GM21825 (cell line): Measurements from ENCODE around the gene SNF8.
"Not testable (repeated sequence)": the region's sequence is repeated elsewhere in the genome, so short reads cannot be mapped to it uniquely, and the experiment has no call there.

Source experiments
- ATAC-seq: cut with Tn5 transposase; IDR thresholded peaks from one replicate; pipeline ENCODE4 v1.9.1; 2021; ENCODE audit warnings: mild to moderate bottlenecking, moderate library complexity; ENCODE audit not compliant: unreplicated experiment

SNF8 gene

DNA sequence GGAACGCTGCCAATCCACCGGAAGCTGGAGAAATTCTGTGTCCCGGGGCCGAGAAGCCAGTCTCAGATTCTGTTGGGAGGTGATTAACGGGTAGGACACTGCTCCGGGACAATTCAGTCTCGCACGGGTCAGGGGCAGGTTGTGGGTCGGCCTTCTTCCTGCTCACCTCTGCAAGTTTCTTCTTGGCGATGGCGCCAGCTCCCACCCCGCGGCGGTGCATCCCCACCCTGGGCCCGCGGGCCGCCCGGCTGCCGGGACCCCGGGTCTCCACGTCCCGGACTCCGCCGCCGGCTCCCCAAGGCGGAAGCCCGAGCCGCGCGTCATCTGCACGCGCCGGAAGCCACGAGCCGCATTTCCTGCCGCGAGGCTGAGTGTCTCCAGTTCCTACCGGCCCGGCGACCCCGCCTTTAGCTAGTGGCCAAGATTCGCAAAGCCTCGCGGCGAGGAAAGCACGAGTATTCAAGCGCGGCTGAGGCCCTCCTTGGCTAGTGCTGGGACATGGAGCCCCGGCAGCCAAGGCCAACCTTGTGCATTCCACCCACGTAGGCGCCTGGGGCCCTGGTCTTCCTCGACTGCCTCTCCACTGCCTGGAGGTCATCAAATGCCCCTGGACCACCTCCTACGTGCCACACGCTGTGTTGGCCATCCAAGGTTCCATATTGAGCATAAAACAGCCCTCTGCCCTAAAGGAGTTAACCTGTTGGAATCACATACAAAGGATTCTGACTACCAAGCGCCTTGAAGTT is at the start of gene SNF8:
Gene SNF8 (minus strand): TSS at position 328 of the 746 bp plus-strand sequence. CDS start 108 bp downstream, at position 220.
- ATAC-seq, result peak; percentile 82

DNA sequence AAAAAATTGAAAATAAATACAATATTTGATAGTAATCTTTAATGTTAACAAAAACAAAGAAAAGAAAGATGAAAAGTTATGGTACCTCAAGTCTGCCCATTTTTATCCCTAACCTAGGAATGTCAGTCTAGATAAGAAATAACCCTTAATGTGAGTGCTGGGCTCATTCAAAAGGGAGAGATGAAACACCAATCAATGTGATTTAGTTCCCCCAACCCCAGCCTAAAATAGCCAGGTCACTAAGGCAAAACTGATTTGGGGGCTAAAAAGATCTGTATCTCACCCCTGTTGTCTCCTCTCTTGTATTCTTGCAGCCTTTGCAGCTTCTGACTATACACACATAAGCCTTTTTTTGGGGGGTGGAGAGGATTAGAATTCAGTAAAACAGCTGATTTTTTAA is 49.3 kb upstream of the SNF8 start:
- ATAC-seq, result no peak

DNA sequence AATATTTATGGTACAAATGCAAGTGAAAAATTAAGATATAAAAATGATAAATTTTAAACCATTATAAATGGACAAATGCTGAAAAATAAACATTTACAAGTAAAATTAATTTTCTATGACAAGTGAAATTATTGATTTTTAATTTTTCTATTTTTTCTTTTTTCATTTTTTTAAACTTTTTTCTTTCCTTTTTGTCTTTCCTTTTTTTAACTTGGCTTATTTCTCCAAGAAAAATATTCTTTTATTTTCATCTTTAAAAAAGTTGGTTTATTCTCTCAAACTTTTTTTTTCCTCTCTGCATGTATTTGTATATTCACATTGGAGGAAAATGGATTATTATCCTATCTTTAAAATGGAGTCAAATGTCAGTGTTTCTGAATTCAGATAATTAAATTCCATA is 48.7 kb upstream of the SNF8 start:
- ATAC-seq, result no peak

DNA sequence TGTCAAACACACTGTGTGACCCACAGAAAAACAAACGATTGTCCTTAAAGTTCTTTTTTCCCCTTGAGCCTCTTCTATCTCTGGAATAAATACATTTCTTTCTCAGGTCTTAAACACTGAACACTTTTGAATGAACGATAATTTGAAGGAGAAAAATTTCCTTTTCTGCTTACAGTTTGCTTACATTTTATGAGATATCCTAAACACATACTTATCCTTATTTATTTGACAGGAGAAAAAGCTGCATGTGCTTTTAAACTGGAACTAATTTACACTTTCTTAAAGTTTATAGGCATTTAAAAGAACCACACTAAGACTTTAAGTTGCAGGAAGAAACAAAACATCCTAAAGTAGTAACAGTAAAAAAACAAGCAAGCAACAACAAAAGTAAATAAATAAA is 47.8 kb upstream of the SNF8 start:
- no peak for ATAC-seq

DNA sequence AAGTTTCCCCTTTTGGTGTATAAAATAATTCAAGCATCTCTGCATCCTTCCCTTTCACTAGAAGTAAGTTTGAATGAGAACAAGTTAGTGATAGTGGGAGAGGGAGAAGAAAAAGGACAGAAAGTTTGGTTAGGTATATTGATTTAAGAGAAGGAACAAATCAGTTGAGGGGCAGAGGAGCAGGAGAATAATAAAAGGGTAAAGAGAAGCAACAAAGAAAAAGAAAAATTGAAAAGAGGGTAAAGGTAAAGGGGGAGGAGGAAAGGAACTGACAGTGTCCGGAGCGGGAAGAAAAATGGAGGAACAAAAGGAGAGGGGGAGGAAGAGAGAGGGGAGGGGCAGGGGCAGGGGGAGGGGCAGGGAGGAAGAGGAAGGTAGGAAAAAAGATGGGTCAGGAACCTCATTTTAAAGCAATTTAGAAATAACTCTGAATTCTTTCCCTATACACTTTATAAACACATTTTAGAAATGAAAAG is 46.3 kb upstream of the SNF8 start:
- ATAC-seq, result no peak

DNA sequence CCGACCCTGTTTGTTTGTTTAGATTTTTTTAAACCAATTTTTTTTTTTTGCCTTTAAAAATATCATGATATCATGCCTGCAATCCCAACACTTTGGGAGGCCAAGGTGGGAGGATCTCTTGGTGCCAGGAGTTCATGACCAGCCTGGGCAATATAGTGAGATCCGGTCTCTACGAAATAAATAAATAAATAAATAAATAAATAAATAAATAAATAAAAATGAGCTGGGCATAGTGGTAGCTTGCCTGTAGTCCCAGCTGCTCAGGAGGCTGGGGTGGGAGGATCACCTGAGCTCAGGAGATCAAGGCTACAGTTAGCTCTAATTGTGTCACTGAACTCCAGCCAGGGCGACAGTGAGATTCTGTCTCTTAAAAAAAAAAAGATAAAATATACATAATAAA is 44.5 kb upstream of the SNF8 start:
- no peak for ATAC-seq

GRCh38 chr17:48985436-48986245 is 41.0 kb upstream of the SNF8 start:
- ATAC-seq, result no peak

DNA sequence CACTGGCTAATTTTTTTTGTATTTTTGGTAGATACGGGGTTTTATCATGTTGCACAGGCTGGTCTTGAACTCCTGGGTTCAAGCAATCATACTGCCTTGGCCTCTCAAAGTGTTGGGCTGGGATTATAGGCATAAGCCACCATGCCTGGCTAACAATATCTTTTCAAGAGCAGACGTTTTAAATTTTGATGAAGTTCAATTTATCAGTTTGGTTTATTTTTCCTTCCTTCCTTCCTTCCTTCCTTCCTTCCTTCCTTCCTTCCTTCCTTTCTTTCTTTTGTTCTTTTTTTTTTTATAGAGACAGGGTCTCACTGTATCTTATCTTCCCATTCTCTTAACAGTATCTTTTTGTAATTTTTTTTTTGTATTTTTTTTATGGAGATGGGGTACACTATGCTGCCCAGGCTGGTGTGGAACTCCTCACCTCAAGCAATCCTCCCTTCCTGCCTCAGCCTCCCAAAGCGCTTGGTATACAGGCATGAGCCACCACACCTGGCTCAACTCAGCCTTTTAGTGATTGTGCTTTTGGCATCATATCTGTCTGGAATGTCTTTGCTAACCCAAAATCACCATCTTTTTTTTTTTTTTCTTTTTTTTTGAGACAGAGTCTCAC is 37.4 kb upstream of the SNF8 start:
- no peak for ATAC-seq

DNA sequence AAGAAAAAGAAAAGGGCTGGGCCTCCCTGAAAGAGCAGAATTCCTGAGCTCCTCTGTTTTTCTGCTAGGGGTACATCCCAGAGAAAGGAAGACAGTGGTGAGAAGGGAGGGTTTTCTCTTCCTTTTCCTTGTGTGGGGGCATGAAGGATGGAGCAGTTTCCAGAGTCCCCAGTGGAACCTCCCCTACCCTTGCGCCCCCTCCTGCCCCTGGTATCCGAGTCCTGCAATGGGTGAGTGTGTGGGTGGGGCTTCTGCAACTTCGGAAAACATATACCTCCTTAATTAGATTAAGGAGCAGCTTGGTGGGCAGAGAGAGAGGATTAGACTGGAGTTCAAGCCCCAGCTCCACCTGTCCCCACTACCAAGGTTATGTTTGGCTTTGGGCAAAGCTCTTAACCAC is 29.2 kb upstream of the SNF8 start:
- ATAC-seq, result no peak

GRCh38 chr17:48972749-48973097 is 28.1 kb upstream of the SNF8 start:
- no peak for ATAC-seq

DNA sequence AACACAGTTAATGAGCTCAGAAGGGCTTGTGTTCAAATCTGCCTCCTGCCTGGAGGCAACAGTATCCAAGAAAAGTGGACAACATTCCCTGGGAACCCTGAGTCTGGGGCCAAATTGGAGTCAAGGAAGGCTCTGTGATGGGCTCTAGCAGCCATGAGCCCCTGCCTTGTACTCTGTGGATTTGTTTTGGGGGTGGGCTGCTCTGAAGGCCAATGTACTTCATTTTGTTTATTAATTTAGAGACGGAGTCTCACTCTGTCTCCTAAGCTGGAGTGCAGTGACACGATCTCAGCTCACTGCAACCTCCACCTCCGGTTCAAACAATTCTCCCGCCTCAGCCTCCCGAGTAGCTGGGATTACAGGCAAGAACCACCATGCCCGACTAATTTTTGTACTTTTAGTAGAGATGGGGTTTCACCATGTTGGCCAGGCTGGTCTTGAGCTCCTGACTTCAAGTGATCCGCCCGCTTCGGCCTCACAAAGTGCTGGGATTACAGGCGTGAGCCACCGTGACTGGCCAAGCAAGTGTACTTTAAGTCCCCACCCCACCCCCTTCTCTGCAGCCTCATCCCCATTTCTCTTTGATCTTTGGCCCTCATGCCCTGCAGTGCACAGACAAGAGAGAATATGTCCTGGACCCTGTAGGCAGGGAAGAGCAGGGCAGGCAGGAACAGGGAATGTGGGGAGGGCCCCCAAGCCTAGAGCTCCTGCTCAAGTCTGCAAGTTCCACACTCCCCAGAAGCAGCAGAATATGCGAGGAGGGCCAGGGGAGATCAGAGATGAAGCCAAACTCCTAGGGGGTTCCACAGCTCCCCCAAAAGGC is 26.4 kb upstream of the SNF8 start:
- no peak for ATAC-seq

GRCh38 chr17:48970224-48970623 is 25.6 kb upstream of the SNF8 start:
- no peak for ATAC-seq

DNA sequence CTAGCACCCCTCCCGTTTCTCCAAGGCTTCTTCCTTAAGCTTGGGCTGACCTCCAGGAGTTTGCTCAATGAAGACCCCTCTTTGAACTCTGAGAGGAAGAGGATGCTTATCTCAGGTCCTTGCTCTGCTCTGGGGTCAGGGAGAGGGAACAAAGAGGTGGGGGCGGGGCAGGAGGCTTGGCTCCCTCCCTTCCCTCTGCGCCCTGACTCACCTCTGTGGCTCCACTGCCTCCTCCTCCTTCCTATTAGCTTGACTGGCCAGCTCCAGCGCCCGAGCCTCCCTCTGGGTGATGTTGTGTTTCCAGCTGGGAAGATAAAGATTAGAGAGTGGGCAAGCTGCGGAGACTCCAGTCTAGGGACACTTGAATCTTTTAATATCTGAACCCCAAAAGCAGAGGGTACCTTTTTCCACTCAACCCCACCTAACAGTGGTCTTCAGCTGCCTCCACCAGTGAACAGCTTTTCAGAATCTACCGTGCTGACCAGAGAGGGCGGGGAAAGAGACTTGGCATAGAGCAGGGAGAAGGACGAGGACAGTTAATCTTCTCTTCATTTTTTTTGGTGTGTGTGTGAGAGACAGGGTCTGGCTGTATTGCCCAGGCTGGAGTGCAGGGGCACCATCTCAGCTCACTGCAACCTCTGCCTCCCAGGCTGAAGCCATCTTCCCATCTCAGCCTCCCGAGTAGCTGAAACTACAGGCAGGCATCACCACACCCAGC is 17.0 kb upstream of the SNF8 start:
- no peak for ATAC-seq

DNA sequence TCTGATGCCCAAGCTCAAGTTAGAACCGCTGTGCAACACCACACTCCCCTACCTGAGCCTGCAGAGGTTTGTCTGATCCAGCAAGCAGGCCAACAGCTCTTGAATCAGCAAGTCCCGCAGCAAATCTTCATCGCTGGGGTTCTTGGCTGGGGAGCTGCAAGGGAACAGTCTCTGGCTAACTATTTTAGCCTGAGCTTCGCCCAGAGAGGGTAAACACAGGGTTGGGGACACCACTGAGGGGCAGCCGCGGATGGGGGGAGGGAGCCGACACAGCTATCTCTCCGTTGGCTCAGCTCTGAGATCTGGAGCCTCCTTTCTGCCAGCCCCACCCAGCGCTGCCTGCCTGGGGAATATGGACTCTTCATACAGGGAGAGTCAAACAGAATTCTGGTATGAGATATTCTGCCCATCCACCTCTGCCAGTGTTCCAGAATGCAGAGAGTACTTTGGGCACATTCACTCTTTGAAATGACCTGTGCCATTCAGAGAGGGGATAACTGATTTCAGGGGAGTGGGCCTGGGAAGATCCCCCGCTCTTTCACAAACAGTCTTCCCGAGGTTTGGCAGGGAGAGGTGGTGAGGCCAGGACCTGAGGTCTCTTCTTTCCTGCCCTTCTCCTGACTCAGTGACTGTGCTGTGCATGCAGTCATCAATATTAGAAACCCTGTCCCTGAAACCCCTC is 16.3 kb upstream of the SNF8 start:
- no peak for ATAC-seq

DNA sequence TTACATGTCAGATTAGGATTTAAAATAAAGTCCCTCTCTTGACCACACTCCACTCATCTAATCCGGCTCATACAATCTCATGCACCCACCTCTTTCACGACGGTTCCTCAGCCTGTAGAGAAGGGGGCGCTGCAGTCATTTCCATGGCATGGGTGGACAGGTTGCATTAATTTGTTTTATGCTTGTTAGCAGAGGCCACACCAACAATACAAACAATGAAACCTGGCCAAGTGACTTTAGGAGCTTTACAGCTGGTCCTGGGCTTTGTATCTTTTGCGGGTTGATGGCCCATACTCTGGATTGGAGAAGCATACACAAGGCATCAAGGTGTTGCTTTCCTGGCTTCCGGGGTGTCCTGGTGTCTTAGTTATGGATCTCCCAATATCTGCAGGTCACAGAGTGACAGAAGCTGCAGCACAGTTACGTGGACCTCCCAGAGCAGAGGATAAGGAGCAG is 9.7 kb upstream of the SNF8 start:
- ATAC-seq, result no peak

DNA sequence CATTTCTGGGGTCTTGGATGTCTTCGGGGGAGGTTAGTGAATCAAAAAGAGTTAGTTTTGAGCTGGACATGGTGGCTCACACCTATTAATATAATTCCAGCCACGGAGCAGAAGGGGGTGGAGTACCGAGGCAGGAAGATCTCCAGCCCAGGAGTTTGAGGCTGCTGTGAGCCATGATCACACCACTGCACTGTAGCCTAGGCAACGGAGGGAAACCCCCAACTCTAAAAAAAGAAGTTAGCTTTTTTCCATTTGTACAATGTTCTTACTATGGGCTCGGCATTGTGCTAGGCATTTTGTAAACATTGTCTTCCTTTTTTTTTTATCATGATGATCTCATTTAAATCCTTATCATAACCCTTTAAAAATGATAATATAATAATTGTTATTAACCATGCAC is 8.3 kb upstream of the SNF8 start:
- no peak for ATAC-seq

- ATAC-seq, result no peak
These were observed 6.9 kb upstream of the SNF8 start for GRCh38 chr17:48951572-48951971.

DNA sequence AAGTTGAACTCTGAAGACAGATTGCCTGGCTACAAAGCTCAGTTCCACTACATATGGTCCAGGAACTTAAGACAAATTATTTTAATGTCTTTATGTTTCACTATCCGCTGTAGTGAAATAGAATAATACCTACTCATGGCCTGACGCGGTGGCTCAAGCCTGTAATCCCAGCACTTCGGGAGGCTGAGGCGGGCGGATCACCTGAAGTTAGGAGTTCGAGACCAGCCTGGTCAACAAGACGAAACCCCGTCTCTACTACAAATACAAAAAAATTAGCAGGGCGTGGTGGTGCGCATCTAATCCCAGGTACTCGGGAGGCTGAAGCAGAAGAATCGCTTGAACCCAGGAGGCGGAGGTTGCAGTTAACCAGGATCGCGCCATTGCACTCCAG is 614 bp upstream of the SNF8 start:
- not testable (repeated sequence) for ATAC-seq

DNA sequence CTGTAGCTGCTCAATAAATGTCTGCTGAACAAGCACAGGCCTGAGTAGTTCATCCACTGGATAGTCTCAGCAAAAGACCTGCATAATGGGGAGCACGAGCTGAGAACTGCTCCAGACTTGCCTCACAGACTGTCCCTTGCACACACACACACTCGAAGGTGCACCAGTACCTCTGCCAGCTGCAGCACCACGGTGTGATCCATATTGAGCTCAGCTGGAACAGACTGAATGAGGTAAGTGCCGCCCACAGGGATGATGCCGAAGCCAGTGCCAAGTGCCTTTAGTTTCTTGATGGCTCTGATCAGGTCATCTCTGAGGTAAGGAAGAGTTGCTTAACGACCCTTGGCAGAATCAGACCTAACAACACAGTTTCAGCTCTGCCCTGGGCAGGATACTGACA is 11.6 kb downstream of the SNF8 start:
- no peak for ATAC-seq

GRCh38 chr17:48930435-48930873 is 14.2 kb downstream of the SNF8 start:
- no peak for ATAC-seq
